Fibroblast of skin of back (primary cell): ENCODE results near the gene CPNE4.
"Not testable (repeated sequence)": the region's sequence is repeated elsewhere in the genome, so short reads cannot be mapped to it uniquely, and the experiment has no call there.

Experiments
- DNase-seq: peaks from one replicate; pipeline ENCODE4 v3.0.0-alpha.2; 2013

CPNE4 gene

DNA sequence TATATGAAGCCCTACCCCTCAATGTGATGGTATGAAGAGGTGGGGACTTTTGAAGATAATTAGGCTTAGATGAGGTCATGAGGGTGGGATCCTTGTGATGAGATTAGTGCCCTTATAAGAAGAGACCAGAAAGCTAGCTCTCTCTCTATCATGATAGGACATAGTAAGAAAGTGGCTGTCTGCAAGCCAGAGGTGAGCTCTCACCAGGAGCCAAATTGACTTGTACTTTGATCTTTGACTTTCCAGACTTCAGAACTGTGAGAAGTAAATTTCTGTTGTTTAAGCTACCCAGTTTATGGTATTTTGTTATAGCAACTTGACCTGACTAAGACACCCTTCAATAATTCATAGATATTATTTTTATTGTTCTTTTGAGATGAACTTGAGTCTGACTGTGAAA, 502.2 kb downstream of the CPNE4 start:
- DNase-seq = no peak

DNA sequence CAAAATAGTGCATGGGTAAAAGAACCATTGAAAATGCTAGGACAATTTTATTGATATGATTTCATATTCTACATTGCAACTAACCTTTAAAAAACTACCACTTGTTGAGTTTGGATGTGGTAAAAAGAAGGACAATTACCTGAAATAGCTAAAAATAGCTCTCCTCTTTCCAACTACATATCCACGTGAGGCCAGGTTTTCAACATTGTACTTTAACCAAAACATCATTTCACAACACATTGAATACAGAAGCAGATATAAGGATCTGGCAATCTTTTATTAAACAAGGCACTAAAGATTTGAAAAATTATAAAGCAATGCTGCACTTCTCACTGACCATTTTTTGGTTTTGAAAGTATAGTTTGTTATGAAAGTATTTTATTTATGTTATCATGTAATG, 504.0 kb downstream of the CPNE4 start:
- no peak for DNase-seq

DNA sequence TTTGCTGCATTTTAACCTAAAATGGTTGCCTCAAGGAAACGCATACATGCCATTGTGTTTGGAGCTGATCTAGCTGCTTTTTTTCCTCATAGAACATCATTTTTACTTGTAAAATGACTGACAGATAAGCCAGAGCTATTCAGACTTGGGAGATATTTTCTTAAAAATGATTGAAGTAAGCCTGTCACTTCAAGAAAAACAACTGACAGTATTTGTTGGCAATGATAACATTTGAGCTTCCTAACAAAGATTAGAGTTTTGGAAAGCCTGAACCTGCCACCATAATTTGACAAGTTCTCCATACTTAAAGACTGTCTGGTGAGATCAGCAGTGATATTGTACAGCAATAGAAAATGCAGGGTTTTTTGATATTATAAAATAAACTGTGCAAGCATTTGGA, 504.4 kb downstream of the CPNE4 start:
- no peak for DNase-seq

DNA sequence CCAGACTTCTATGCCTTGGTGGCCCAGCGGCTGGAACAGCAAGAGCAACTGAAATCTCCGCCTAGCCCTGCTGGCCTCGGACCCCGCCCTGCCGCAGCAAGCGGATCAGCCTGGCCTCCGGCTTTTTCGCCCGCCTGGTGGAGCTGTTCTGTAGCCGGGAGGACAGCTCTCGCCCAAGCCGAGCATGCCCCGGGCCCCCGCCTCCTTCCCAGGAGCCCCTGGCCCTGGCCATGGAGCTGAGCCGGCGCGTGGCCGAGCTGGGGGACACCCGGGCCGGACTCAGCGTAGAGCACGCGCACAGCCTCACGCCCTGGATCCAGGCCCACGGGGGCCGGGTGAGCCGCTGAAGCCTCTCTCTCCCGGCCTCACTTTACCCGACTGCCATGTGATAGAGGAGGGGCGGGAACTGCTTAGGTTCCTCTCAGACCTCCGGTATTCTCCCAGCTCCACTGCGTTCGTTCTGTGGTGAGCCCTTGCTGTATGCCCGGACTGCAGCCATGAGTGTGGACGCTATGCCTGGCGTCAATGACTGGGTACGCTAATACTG, 507.9 kb downstream of the CPNE4 start:
- DNase-seq = peak; percentile 63

DNA sequence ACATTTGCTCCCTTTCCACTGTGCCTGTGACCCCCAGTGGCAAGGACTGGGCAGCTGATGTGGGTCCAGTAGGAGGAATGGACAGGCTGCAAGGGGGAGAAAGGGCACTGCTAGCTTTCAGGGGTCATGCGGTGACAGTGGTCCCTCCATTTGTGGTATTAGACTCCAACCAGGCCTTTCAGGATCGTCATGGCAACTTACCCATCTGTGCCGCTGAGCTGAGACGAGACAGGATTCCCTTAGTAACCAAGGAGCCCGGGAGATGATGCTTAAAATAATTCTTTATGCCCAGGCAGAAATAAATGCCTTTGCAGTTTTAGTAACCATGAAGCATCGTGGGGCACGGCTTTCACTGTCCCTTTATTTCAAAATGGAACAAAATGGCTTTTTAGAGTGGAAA, 516.1 kb downstream of the CPNE4 start:
- DNase-seq = no peak

DNA sequence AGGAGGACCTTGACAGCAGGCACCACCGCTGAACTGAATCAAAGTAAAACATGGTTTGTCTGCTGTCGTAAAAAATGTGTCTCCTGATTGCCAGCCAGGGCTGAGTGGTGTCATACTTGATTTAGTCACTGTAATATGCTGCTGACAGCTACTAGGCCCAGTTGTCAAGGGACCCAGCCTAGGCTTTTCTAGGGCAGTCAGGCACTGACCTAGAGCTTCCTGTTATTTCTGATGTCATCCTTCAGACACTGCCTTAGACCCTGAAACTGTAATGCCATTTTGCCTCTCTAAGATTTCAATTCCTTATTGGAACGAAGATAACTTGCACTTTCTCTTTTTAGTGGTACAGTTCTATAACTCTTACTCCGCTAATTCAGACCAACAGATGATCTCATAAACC, 529.4 kb downstream of the CPNE4 start:
- no peak for DNase-seq

DNA sequence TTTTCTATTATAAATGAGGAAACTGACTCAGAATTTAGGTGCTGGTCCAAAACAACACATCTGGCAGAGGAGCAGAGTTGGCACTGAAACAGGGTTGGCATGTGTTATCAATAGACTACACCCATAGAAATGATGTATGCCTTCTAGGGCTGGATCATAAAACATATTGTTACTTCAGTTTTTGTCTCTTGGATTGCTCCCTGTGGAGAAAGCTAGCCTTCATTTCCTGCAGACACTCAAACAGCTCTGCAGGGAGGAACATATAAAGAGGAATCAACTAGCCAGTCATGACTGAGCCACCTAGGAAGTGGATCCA, 531.5 kb downstream of the CPNE4 start:
- DNase-seq = peak; percentile 6

DNA sequence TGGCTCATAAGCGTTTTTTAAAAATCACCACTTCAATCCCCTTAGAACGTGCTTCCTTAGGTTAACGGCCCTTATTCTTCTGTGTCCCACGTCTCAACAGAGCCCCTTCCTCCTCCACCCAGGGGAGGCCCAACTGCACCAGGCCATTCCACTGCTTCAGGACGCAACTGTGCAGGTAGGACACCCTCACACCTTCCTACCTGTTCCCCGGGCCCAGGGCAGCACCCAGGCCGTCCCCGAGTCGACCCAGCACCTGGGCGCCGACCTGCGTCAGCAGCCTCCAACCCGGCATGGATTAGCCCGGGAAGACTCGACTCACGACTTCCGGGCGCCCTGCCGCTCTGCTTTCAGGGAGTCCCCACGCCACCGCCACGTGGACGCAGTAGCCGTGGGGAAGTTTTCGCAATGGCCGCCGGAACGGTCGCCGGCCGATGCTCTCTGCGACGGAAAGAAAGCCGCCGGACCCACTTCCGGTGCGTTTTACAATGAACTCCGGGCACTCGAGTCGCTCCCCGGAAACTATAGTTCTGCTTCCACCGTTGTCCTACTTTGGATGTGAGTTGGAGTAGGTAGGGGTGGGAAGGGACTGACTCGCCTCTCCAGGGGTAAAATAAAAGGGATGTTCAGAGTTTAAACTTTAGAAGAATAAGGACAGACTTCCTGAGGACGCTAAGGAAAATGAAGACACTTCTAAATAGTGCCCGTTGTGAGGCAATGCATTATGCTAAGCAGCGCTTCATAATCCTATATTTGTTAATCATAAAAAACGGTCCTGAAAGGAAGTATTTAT, 532.1 kb downstream of the CPNE4 start, which contains the start of gene MRPL3:
TSS of gene MRPL3 (minus strand) at position 442 of the 790 bp plus-strand sequence. CDS start at position 292, 150 bp downstream.
- peak; percentile 90 for DNase-seq

DNA sequence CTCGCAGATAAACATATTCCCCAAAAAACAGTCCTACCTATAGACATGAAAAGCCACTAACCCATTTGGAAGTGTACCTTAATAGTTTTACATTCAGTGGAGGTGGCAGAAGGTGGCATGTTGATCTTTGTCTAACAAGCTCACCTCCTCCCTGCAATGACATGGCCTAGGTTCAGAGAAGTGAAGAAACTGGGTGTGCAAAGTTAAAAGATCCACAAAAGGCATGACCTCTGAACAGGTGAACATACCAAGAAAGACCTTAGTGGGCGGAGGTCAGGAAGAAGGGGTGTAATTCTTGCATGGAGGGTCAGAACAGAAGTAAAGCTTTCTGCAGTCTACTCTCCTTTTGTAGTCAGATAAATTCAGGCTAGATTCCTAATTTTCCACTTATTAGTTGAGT, 532.9 kb downstream of the CPNE4 start:
- DNase-seq = no peak

DNA sequence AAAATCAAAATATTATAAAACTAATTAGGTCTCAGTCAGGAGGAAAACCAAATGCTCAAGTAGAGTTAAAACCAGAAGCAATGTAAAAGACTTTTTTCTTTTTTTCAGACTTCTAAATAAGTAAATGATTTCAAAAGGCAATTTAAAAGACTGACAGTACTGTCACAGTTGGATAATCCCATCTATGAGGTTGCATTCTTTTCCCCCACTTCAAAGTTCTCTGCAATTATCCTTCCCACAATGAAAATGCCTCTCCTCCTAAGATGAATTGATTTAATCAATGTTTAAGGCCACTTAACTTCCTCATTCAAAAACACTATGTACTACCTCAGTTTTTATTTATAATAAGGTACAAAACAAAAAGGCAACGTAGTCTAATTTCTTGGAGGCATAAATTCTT, 540.1 kb downstream of the CPNE4 start:
- DNase-seq = no peak

DNA sequence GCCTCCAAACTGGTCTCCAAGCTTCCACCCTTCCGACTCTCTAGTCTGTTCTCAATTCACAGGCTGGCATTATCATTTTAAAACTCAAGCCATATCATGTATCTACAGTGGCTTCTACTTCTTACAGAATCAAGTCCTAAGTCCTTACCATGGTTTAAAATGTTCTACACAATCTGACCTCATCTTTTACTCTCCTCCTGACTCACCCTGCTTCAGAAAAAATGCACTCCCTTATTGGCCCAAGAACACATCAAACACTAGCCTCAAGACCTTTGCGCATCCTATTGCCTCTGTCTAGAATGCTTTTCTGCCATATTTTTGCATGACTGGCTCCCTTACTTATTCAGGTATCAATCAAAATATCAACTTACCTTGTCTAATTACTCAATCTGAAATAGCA, 543.0 kb downstream of the CPNE4 start:
- DNase-seq = no peak

DNA sequence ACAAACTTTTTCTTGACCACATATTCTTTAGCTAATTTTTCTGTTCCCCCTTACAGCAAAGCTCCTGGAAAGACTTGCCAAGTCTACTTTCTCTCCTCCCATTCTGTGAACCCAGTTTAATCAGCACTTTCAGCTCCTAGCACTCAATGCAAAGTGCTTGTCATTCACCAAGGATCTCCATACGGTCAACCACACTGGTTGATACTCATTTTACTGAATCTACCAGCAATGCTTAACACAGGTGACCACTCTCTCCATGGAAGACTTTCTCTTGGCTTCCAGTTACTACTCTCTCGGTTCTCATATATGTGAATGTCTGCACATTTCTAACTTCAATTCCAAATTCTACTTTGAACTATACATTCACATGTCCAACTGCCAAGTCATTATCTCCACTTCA, 543.7 kb downstream of the CPNE4 start:
- DNase-seq = no peak

DNA sequence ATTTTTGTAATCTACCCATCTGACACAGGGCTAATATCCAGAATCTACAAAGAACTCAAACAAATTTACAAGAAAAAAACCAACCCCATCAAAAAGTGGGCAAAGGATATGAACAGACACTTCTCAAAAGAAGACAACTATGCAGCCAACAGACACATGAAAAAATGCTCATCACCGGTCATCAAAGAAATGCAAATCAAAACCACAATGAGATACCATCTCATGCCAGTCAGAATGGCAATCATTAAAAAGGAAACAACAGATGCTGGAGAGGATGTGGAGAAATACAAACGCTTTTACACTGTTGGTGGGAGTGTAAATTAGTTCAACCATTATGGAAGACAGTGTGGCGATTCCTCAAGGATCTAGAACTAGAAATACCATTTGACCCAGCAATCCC, 548.3 kb downstream of the CPNE4 start:
- DNase-seq = not testable (repeated sequence)

DNA sequence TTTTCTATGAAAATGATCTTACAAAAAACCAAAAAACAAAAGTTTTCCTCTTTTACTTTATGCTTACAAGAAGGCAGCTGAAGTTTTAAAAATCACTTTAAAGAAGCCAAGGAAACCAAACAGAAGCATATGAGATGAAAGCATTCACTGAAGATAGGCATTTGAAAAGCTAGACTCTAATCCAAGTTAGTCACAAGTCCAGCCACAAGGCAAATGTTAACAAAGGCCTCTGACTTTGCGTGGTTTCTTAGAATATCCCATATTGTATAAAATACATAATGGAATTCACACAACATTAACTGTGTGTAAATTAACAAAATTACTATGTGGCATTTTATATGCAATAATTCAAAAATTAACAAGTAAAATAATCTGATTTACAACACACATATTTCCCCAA, 549.7 kb downstream of the CPNE4 start:
- DNase-seq = no peak

DNA sequence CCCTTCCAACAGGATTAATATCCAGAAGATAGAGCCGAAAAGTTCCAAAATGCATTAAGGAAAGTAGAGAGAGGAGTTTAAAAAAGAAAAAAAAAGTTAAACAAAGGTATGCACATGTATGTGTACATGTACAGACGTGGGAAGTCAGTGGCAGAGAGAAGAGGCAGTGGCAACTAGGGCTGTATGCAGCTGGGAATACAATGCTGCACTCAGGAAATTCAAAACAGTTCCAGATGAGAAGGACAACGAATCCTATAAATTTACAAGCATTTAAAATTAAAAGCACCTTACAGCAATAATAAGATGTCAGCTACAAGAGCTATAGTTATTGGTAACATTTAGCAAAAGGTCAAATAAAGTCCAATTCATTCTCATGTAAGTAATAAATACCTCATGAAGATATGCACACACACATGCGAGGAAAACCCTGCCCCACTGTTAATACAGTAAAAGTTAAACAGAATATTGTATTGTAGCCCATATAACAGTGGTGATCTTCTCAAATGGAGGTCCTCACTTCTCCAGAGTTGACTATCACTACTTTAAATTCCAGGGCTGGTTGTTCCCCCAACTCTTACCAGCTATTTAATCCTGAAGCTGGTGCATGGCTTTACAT, 550.2 kb downstream of the CPNE4 start:
- DNase-seq = no peak
